GM23248 (cell line): Measurements from ENCODE around the gene AGAP1. TPM values are rescaled to one million over a fixed set of nuclear protein-coding genes. Genes with fewer than 3 reads are reported as not detected.
A peak's percentile ranks its signal among the peaks of the same experiment; 100 is the strongest.

Experiments used
- DNase-seq: peaks from one replicate; pipeline ENCODE4 v3.0.0-alpha.2; 2015
- H2AFZ ChIP-seq: fragments of 200-600 bp; sonication (generic); 2 replicates; pipeline ENCODE4 v1.6.1; 2016; ENCODE audit warnings: antibody characterized with exemption
- H3F3A ChIP-seq: fragments of 200-600 bp; sonication (generic); 2 replicates; pipeline ENCODE4 v1.6.1; 2016; ENCODE audit warnings: mild to moderate bottlenecking, antibody characterized with exemption, mixed run types; ENCODE audit not compliant: insufficient read depth
- H3K27ac ChIP-seq: fragments of 200-600 bp; sonication (generic); 2 replicates; pipeline ENCODE4 v1.5.1; 2016; ENCODE audit warnings: mild to moderate bottlenecking
- H3K27me3 ChIP-seq: fragments of 200-600 bp; sonication (generic); replicated peaks from 2 replicates; pipeline ENCODE4 v1.6.1; 2016; ENCODE audit warnings: mild to moderate bottlenecking; ENCODE audit not compliant: insufficient read depth
- H3K36me3 ChIP-seq: fragments of 200-600 bp; sonication (generic); 2 replicates; pipeline ENCODE4 v1.6.1; 2016; ENCODE audit warnings: low read depth, mild to moderate bottlenecking
- H3K4me1 ChIP-seq: fragments of 200-600 bp; sonication (generic); 2 replicates; pipeline ENCODE4 v1.6.1; 2016; ENCODE audit warnings: mild to moderate bottlenecking; ENCODE audit not compliant: insufficient read depth
- H3K4me2 ChIP-seq: fragments of 200-600 bp; sonication (generic); one replicate; pipeline ENCODE4 v1.6.1; 2016; ENCODE audit warnings: mild to moderate bottlenecking; ENCODE audit not compliant: unreplicated experiment
- H3K4me3 ChIP-seq: fragments of 200-600 bp; sonication (generic); 2 replicates; pipeline ENCODE4 v1.5.1; 2016; ENCODE audit warnings: mild to moderate bottlenecking
- H3K79me2 ChIP-seq: fragments of 200-600 bp; sonication (generic); 2 replicates; pipeline ENCODE4 v1.6.1; 2016; ENCODE audit warnings: mild to moderate bottlenecking; ENCODE audit not compliant: insufficient read depth
- H3K9ac ChIP-seq: fragments of 200-600 bp; sonication (generic); 2 replicates; pipeline ENCODE4 v1.6.1; 2016; ENCODE audit warnings: mild to moderate bottlenecking
- H3K9me2 ChIP-seq: fragments of 200-600 bp; sonication (generic); 2 replicates; pipeline ENCODE4 v1.6.1; 2016; ENCODE audit warnings: mixed run types, mild to moderate bottlenecking, moderate library complexity; ENCODE audit not compliant: insufficient read depth
- H3K9me3 ChIP-seq: fragments of 200-600 bp; sonication (generic); one replicate; pipeline ENCODE4 v1.6.1; 2017; ENCODE audit warnings: low read depth
- H4K20me1 ChIP-seq: fragments of 200-600 bp; sonication (generic); 2 replicates; pipeline ENCODE4 v1.6.0; 2016; ENCODE audit not compliant: insufficient read depth
- EZH2 ChIP-seq: fragments of 200-600 bp; sonication (generic); IDR thresholded peaks from 2 replicates; pipeline ENCODE4 v1.6.1; 2018; ENCODE audit warnings: antibody characterized with exemption, mild to moderate bottlenecking; ENCODE audit not compliant: insufficient read depth, poor library complexity, severe bottlenecking
- EZH2phosphoT487 ChIP-seq: fragments of 200-600 bp; sonication (generic); IDR thresholded peaks from 2 replicates; pipeline ENCODE4 v1.6.1; 2018; ENCODE audit warnings: antibody characterized with exemption, moderate library complexity, mild to moderate bottlenecking, low read depth; ENCODE audit not compliant: insufficient read depth
- WGBS, 2 experiments: methylation state at CpG; one replicate each; pipeline ENCODE4 v1.1.6; 2015 to 2017; ENCODE audit warnings: low lambda C conversion rate in 2 of 2, low coverage in 1 of 2; ENCODE audit errors: missing lambda C conversion rate in 2 of 2; 5-methylcytosine and 5-hydroxymethylcytosine counted together
- in situ Hi-C: fragments of 300-500 bp; cut with MboI; formaldehyde crosslinking; loops from 2 replicates; pipeline ENCODE4 v1.15.0; 2020
- polyA plus RNA-seq: library from polyadenylated mRNA; unstranded; fragments of >200 nt; fragmentation: Nextera tagmentation; extraction: Ambion mirVana; gene quantifications from 2 replicates; pipeline ENCODE4 v1.2.1, GENCODE V29; 2016
- total RNA-seq: library from RNA; depleted of rRNA; stranded (reverse); fragments of >200 nt; shearing (Covaris generic); gene quantifications from 2 replicates; pipeline ENCODE4 v1.2.3, GENCODE V29; 2014

The AGAP1 gene
- total and polyA plus RNA-seq, 2 experiments from 2014 or later: 2.2 to 9.9 TPM

DNA sequence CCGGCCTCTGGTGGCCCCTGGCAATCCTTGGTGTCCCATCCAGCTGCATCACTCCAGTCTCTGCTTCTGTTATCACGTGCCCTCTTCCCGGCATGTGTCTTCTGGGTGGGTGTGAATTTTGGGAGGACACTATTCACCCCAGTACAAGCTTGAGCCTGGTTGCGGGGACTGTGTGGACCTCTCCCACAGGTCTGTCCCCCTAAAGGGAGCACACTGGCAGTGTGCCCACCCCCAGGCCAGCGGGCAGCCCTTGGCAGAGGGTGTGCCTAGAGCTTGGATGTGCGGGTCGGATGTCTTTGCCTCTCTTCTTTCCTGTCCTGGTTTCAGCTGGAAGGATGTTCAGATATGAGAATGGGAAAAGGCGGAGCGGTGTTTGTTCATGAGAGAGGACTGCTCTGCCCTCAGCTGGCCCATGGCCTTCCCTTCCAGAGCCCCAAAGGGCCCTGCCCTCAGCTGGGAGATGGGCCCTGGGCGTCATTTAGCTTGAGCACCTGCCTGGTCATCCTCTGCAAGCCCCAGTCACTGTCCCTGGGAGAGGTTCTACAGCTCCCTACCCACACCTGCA lies 73.2 kb downstream of the AGAP1 start:
- DNase-seq: no peak
- Histone ChIP-seq H3F3A (no peaks in the 10 kb centered on the region), H3K4me2 (no peak overlapping the region), H4K20me1 (peaks cover 16% of the 10 kb centered on the region; the same call in 1 of the 2 replicates), H3K9me3 (no peaks in the 10 kb centered on the region), H3K27me3 (no peaks in the 10 kb centered on the region), H3K9me2 (no peaks in the 10 kb centered on the region), H3K4me1 (peaks cover 10% of the 10 kb centered on the region), H3K27ac (no peak overlapping the region), H2AFZ (no peak overlapping the region), H3K36me3 (0 out of 2 replicates have a peak, but pooled peaks cover 7% of the 10 kb centered on the region), H3K9ac (no peak overlapping the region), H3K4me3 (no peak overlapping the region), H3K79me2 (peaks cover 89% of the 10 kb centered on the region)
- WGBS, 2 experiments: 93 to 94% methylated on average over 10 of the region's 10 CpGs
- in situ Hi-C loops: no loop called here
- TF ChIP-seq EZH2phosphoT487 (no peak), EZH2 (no peak)

GRCh38 chr2:235567842-235568241 lies 74.0 kb downstream of the AGAP1 start:
- Histone ChIP-seq H2AFZ (no peak overlapping the region), H3F3A (no peaks in the 10 kb centered on the region), H3K4me2 (no peak overlapping the region), H3K79me2 (peaks cover 89% of the 10 kb centered on the region), H3K36me3 (0 out of 2 replicates have a peak, but pooled peaks cover 7% of the 10 kb centered on the region), H3K9me3 (no peaks in the 10 kb centered on the region), H3K9me2 (no peaks in the 10 kb centered on the region), H3K27me3 (no peaks in the 10 kb centered on the region), H3K4me1 (peaks cover 10% of the 10 kb centered on the region), H4K20me1 (peaks cover 16% of the 10 kb centered on the region; the same call in 1 of the 2 replicates), H3K4me3 (no peak overlapping the region), H3K9ac (no peak overlapping the region), H3K27ac (no peak overlapping the region)
- TF ChIP-seq EZH2: no peak
- peak; percentile 39 for DNase-seq
- in situ Hi-C loops: no loop called here
- 88 to 91% methylated on average over 5 of the region's 5 CpGs for WGBS, 2 experiments

GRCh38 chr2:235568431-235568830 lies 74.6 kb downstream of the AGAP1 start:
- Histone ChIP-seq H2AFZ (no peak overlapping the region), H4K20me1 (peaks cover 16% of the 10 kb centered on the region; the same call in 1 of the 2 replicates), H3K4me1 (peaks cover 10% of the 10 kb centered on the region), H3K27me3 (no peaks in the 10 kb centered on the region), H3K36me3 (0 out of 2 replicates have a peak, but pooled peaks cover 7% of the 10 kb centered on the region), H3K4me2 (no peak overlapping the region), H3K9ac (no peak overlapping the region), H3K9me3 (no peaks in the 10 kb centered on the region), H3K27ac (no peak overlapping the region), H3K9me2 (no peaks in the 10 kb centered on the region), H3K4me3 (no peak overlapping the region), H3F3A (no peaks in the 10 kb centered on the region), H3K79me2 (peaks cover 89% of the 10 kb centered on the region)
- WGBS, 2 experiments: 92 to 94% methylated on average over 9 of the region's 9 CpGs
- in situ Hi-C loops: no loop called here
- DNase-seq: no peak
- TF ChIP-seq EZH2phosphoT487 (no peak), EZH2 (no peak)

DNA sequence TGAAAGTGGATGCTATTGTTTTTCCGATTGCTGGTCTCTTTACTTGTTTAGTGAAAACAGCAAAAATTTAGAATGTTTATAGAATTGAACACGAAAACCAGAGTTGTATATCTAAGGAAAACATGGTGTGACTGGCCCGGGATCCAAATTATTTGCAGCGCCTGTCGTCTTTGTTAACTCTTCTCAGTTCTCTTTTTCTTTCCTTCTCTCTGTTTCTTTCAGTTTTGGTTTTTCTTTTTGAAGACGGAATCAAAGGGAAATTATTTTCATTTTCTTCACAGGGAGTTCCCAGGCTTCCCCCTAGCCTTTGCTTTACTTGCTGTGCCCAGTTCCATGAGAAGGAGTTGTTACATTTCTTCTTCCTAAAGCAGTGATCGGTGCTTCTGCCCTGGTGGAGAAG lies 76.0 kb downstream of the AGAP1 start:
- TF ChIP-seq EZH2phosphoT487 (no peak), EZH2 (no peak)
- H3K4me2 ChIP-seq: peak overlapping the region; percentile 46
- in situ Hi-C loops: no loop called here
- no peaks in the 10 kb centered on the region for H3K27me3 ChIP-seq
- H3K4me3 ChIP-seq: peak overlapping the region; percentile 8; the same call in 1 of the 2 replicates
- no peak overlapping the region for H2AFZ ChIP-seq
- no peaks in the 10 kb centered on the region for H3K9me3 ChIP-seq
- peaks cover 89% of the 10 kb centered on the region for H3K79me2 ChIP-seq
- DNase-seq: no peak
- 45 to 52% methylated on average over 7 of the region's 7 CpGs for WGBS, 2 experiments
- no peaks in the 10 kb centered on the region for H3K9me2 ChIP-seq
- H3K9ac ChIP-seq: no peak overlapping the region
- 0 out of 2 replicates have a peak, but pooled peaks cover 7% of the 10 kb centered on the region for H3K36me3 ChIP-seq
- H3K4me1 ChIP-seq: peaks cover 10% of the 10 kb centered on the region
- peaks cover 17% of the 10 kb centered on the region; the same call in 1 of the 2 replicates for H4K20me1 ChIP-seq
- H3F3A ChIP-seq: no peaks in the 10 kb centered on the region
- H3K27ac ChIP-seq: no peak overlapping the region
